ENCODE results near the gene GRIP1. TPM values are rescaled to one million over a fixed set of nuclear protein-coding genes. Genes with fewer than 3 reads are reported as not detected.

Gene GRIP1
- total RNA-seq, 4 donors from 2014 or later = 0.18 to 2.1 (median 0.34) TPM

DNA sequence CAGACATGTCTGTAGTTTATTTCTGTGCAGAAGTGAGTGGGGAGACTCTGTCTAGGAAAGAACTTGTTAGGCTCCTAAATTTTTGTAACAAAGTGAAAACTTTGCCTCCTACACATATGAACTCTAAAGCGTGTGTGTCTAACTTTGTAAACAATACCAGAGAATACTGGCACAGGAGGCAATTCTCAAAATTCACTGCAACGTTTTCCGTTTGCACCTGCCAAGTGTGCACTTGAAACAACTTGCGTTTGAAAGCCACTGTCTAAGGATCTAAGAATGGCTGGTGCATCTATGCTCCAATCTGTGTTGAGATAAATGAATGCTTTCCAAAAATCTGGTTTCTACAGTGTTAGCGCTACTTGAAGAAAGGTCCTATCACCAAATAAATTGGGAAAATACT is 15.3 kb downstream of the GRIP1 start:
- H3K4me1 ChIP-seq = no peaks in the 10 kb centered on the region
- DNase-seq = no peak
- TF ChIP-seq, protein P1, sequence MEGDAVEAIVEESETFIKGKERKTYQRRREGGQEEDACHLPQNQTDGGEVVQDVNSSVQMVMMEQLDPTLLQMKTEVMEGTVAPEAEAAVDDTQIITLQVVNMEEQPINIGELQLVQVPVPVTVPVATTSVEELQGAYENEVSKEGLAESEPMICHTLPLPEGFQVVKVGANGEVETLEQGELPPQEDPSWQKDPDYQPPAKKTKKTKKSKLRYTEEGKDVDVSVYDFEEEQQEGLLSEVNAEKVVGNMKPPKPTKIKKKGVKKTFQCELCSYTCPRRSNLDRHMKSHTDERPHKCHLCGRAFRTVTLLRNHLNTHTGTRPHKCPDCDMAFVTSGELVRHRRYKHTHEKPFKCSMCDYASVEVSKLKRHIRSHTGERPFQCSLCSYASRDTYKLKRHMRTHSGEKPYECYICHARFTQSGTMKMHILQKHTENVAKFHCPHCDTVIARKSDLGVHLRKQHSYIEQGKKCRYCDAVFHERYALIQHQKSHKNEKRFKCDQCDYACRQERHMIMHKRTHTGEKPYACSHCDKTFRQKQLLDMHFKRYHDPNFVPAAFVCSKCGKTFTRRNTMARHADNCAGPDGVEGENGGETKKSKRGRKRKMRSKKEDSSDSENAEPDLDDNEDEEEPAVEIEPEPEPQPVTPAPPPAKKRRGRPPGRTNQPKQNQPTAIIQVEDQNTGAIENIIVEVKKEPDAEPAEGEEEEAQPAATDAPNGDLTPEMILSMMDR (IDR thresholded peaks at IDR 0.05 in 4 of 5, conservative IDR thresholded peaks at IDR 0.05 in 1 of 5) = no peak
- TF ChIP-seq POLR2A (IDR thresholded peaks at IDR 0.05) = no peak
- no peak overlapping the region for H3K27ac ChIP-seq
- no peaks in the 10 kb centered on the region for H3K36me3 ChIP-seq
- ATAC-seq = no peak
- H3K4me3 ChIP-seq = no peak overlapping the region
- no peaks in the 10 kb centered on the region for H3K27me3 ChIP-seq
- in situ Hi-C loops (cut with MboI; ENCODE audit: low sequenced_read_pairs in 4 of 4) (no loop called here), intact Hi-C loops (cut with DNase I; ENCODE audit: low total_unique reads) (no loop called here)
- no peaks in the 10 kb centered on the region for H3K9me3 ChIP-seq

DNA sequence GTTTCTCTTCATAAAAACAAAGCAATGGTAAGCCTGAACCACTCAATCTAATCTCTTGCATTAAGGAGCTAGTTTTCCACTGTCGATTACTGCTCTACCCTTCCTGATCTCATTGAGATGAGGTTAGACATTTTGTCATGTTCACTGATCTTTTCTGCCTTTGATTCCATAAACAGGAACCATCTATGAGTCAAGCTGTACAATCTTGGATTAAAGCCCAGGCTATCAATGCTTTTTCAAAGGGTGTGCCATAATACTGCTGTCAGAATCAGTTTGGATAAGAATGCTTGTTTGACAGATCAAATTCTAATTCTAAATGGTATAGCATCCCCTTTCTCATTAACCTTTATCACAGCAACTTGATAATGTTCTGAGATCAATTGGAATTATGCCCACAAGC is 16.1 kb downstream of the GRIP1 start:
- no peak for ATAC-seq
- TF ChIP-seq, protein P1 (IDR thresholded peaks at IDR 0.05 in 4 of 5, conservative IDR thresholded peaks at IDR 0.05 in 1 of 5) = no peak
- TF ChIP-seq POLR2A (IDR thresholded peaks at IDR 0.05) = no peak
- Histone ChIP-seq H3K36me3 (no peaks in the 10 kb centered on the region), H3K9me3 (no peaks in the 10 kb centered on the region), H3K27ac (no peak overlapping the region), H3K27me3 (no peaks in the 10 kb centered on the region), H3K4me1 (no peaks in the 10 kb centered on the region), H3K4me3 (no peak overlapping the region)
- in situ Hi-C loops (cut with MboI; ENCODE audit: low sequenced_read_pairs in 4 of 4) = no loop called here
- intact Hi-C loops (cut with DNase I; ENCODE audit: low total_unique reads) = no loop called here
- DNase-seq = no peak

DNA sequence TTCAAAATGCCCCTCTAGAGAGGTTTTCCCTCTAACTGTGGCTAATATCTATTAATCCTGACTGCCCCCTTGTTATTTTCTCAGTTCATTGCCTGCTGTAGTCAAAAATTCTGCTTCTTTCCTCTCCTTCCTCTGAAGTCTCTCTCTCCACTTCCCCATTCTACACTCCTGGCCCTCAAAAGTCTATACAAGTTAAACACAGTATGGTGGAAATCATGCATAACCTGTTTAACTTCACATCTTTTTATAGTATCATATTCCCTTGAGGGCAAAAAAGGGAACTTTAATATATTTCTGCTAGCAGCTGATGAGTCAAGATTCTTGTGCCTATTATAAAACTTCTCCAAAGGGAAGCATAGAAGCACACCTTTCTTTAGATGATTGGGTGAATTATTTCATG is 16.7 kb downstream of the GRIP1 start:
- no peaks in the 10 kb centered on the region for H3K4me1 ChIP-seq
- H3K9me3 ChIP-seq = no peaks in the 10 kb centered on the region
- in situ Hi-C loops (cut with MboI; ENCODE audit: low sequenced_read_pairs in 4 of 4) = no loop called here
- no peaks in the 10 kb centered on the region for H3K36me3 ChIP-seq
- no peaks in the 10 kb centered on the region for H3K27me3 ChIP-seq
- H3K27ac ChIP-seq = no peak overlapping the region
- ATAC-seq (no peak), DNase-seq (no peak)
- H3K4me3 ChIP-seq = no peak overlapping the region
- intact Hi-C loops (cut with DNase I; ENCODE audit: low total_unique reads) = no loop called here
- TF ChIP-seq, protein P1 (IDR thresholded peaks at IDR 0.05 in 4 of 5, conservative IDR thresholded peaks at IDR 0.05 in 1 of 5) = no peak
- TF ChIP-seq POLR2A (IDR thresholded peaks at IDR 0.05) = no peak

- ATAC-seq (no peak), DNase-seq (no peak)
- Histone ChIP-seq H3K27me3 (no peaks in the 10 kb centered on the region), H3K4me1 (no peaks in the 10 kb centered on the region), H3K36me3 (no peaks in the 10 kb centered on the region), H3K9me3 (no peaks in the 10 kb centered on the region), H3K27ac (no peak overlapping the region), H3K4me3 (no peak overlapping the region)
- in situ Hi-C loops (cut with MboI; ENCODE audit: low sequenced_read_pairs in 4 of 4) = no loop called here
- TF ChIP-seq, protein P1 (IDR thresholded peaks at IDR 0.05 in 4 of 5, conservative IDR thresholded peaks at IDR 0.05 in 1 of 5) = no peak
- TF ChIP-seq POLR2A (IDR thresholded peaks at IDR 0.05) = no peak
- intact Hi-C loops (cut with DNase I; ENCODE audit: low total_unique reads) = no loop called here
Measured at GRCh38 chr12:66661357-66661756, 17.5 kb downstream of the GRIP1 start.

GRCh38 chr12:66653796-66654195 is 25.1 kb downstream of the GRIP1 start:
- Histone ChIP-seq H3K36me3 (no peaks in the 10 kb centered on the region), H3K27ac (no peak overlapping the region), H3K9me3 (no peaks in the 10 kb centered on the region), H3K27me3 (no peaks in the 10 kb centered on the region), H3K4me1 (no peaks in the 10 kb centered on the region), H3K4me3 (no peak overlapping the region)
- TF ChIP-seq POLR2A (IDR thresholded peaks at IDR 0.05) = no peak
- TF ChIP-seq, protein P1 (IDR thresholded peaks at IDR 0.05 in 4 of 5, conservative IDR thresholded peaks at IDR 0.05 in 1 of 5) = no peak
- ATAC-seq (no peak), DNase-seq (no peak)
- in situ Hi-C loops (cut with MboI; ENCODE audit: low sequenced_read_pairs in 4 of 4) (no loop called here), intact Hi-C loops (cut with DNase I; ENCODE audit: low total_unique reads) (no loop called here)
